ENCODE data around the gene KIAA1671.

KIAA1671 gene

DNA sequence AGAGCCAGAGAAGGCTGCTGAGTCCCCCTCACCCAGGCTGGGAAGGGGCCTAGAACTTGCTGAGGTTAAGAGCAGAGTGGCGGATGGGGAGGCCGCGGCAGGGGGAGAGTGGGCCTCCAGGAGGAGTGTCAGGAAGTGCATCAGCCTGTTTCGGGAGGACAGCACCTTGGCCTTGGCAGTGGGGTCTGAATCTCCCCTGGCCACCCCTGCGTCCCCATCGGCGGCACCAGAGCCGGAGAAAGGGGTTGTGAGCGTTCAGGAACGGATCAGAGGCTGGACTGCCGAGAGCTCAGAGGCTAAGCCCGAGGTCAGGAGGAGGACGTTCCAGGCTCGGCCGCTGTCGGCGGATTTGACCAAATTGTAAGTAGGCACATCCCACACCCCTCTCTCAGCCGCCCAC lies 76.7 kb downstream of the KIAA1671 start:
- no peak overlapping the region for H3K27ac ChIP-seq
- TF ChIP-seq CTCF (conservative IDR thresholded peaks at IDR 0.05), result no peak
- no peak for TF ChIP-seq ZFX (IDR thresholded peaks at IDR 0.05)

GRCh38 chr22:25030636-25031035 lies 78.1 kb downstream of the KIAA1671 start:
- TF ChIP-seq CTCF (conservative IDR thresholded peaks at IDR 0.05), result no peak
- no peak for TF ChIP-seq ZFX (IDR thresholded peaks at IDR 0.05)
- H3K27ac ChIP-seq, result no peak overlapping the region

- TF ChIP-seq ZFX (IDR thresholded peaks at IDR 0.05), result no peak
- no peak for TF ChIP-seq CTCF (conservative IDR thresholded peaks at IDR 0.05)
- H3K27ac ChIP-seq, result no peak overlapping the region
These were observed 79.5 kb downstream of the KIAA1671 start for GRCh38 chr22:25032066-25032465.

- no peak overlapping the region for H3K27ac ChIP-seq
- TF ChIP-seq ZFX (IDR thresholded peaks at IDR 0.05) (no peak), CTCF (conservative IDR thresholded peaks at IDR 0.05) (no peak)
These were observed 83.2 kb downstream of the KIAA1671 start for GRCh38 chr22:25035715-25036114.

GRCh38 chr22:25038239-25038638 lies 85.7 kb downstream of the KIAA1671 start:
- no peak overlapping the region for H3K27ac ChIP-seq
- no peak for TF ChIP-seq ZFX (IDR thresholded peaks at IDR 0.05)
- no peak for TF ChIP-seq CTCF (conservative IDR thresholded peaks at IDR 0.05)

DNA sequence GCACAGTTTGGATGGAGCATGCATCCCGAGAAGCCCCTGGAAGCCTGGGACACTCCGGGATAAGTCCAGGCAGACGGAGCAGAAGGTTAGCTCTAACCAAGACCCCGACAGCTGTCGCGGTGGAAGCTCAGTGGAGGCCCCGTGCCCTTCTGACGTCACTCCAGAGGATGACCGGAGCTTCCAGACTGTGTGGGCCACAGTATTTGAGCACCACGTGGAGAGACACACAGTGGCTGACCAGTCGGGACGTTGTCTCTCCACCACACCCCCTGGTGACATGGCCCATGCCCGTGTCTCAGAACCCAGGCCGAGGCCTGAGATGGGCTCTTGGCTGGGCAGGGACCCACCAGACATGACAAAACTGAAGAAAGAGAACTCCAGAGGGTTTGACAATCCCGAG lies 86.3 kb downstream of the KIAA1671 start:
- no peak for TF ChIP-seq ZFX (IDR thresholded peaks at IDR 0.05)
- TF ChIP-seq CTCF (conservative IDR thresholded peaks at IDR 0.05), result no peak
- H3K27ac ChIP-seq, result no peak overlapping the region

- no peak overlapping the region for H3K27ac ChIP-seq
- TF ChIP-seq ZFX (IDR thresholded peaks at IDR 0.05) (no peak), CTCF (conservative IDR thresholded peaks at IDR 0.05) (no peak)
These were observed 86.7 kb downstream of the KIAA1671 start for GRCh38 chr22:25039255-25039654.
